Cardiac fibroblast (primary cell): ENCODE results near the gene LTBP2.
A peak's percentile ranks its signal among the peaks of the same experiment; 100 is the strongest.

Experiments used
- DNase-seq, 2 donors: peaks; one replicate each; pipeline versions ENCODE4 v3.0.0 to v3.0.0-alpha.2; 2010; ENCODE audit warnings: low read depth in 2 of 2
- H3K4me3 ChIP-seq, 2 donors: replicated peaks in 1 of 2; 1 replicate in 1 of 2; 2 replicates in 1 of 2; pipeline ENCODE4 v1.5.1; 2011; ENCODE audit warnings: low read depth in 2 of 2, low read length in 2 of 2, mild to moderate bottlenecking in 2 of 2, moderate library complexity in 1 of 2
- CTCF ChIP-seq: IDR thresholded peaks from one replicate; pipeline ENCODE4 v1.5.1; 2011; ENCODE audit warnings: low read depth, mild to moderate bottlenecking, low read length, inconsistent platforms

Gene LTBP2

GRCh38 chr14:74526854-74527585, 85.0 kb downstream of the LTBP2 start:
- peak in 1 of 2 donors; percentile 18 for DNase-seq
- no peak for TF ChIP-seq CTCF
- no peak overlapping the region for H3K4me3 ChIP-seq

- no peak overlapping the region for H3K4me3 ChIP-seq
- DNase-seq: no peak
- TF ChIP-seq CTCF: no peak
Measured at GRCh38 chr14:74525361-74525851, 86.6 kb downstream of the LTBP2 start.

- no peak for TF ChIP-seq CTCF
- H3K4me3 ChIP-seq: no peak overlapping the region
- no peak for DNase-seq
Measured at GRCh38 chr14:74524812-74525135, 87.3 kb downstream of the LTBP2 start.

GRCh38 chr14:74524076-74524811, 87.8 kb downstream of the LTBP2 start:
- no peak overlapping the region for H3K4me3 ChIP-seq
- peak in 1 of 2 donors; percentile 48 for DNase-seq
- no peak for TF ChIP-seq CTCF

- no peak for TF ChIP-seq CTCF
- H3K4me3 ChIP-seq: no peak overlapping the region
- no peak for DNase-seq
Measured at GRCh38 chr14:74522740-74523139, 89.3 kb downstream of the LTBP2 start.

- DNase-seq: no peak
- H3K4me3 ChIP-seq: no peak overlapping the region
- TF ChIP-seq CTCF: no peak
Measured at GRCh38 chr14:74521756-74522155, 90.3 kb downstream of the LTBP2 start.
